Keratinocyte (primary cell): ENCODE data around the gene SLC5A5. TPM values are rescaled to one million over a fixed set of nuclear protein-coding genes. Genes with fewer than 3 reads are reported as not detected.

Experiments used
- DNase-seq: peaks from one replicate; pipeline ENCODE4 v3.0.0-alpha.2; 2011; ENCODE audit warnings: low read depth, missing footprints, low spot score
- FAIRE-seq: peaks from 2 replicates; lab custom pipeline; 2011; peaks lifted over from hg19 to GRCh38; lab: Jason Lieb, UNC
- H2AFZ ChIP-seq: 2 replicates; pipeline ENCODE4 v1.6.0; 2012; ENCODE audit warnings: low read length, control low read depth, inconsistent platforms; ENCODE audit not compliant: control insufficient read depth
- H3K27ac ChIP-seq: 2 replicates; pipeline ENCODE4 v1.5.1; 2011; ENCODE audit warnings: low read length; ENCODE audit not compliant: control insufficient read depth, insufficient read depth
- H3K27me3 ChIP-seq: 3 replicates; pipeline ENCODE4 v1.6.0; 2011; ENCODE audit warnings: low read length; ENCODE audit not compliant: control insufficient read depth, insufficient read depth; ENCODE audit errors: extremely low read depth
- H3K36me3 ChIP-seq, 2 experiments: 2 replicates in 1 of 2; 3 replicates in 1 of 2; pipeline ENCODE4 v1.5.1; 2011; ENCODE audit warnings: low read length in 2 of 2, mild to moderate bottlenecking in 1 of 2; ENCODE audit not compliant: control insufficient read depth in 2 of 2, insufficient read depth in 2 of 2; ENCODE audit errors: extremely low read depth in 1 of 2
- H3K4me1 ChIP-seq: 3 replicates; pipeline ENCODE4 v1.5.1; 2011; ENCODE audit warnings: low read length; ENCODE audit not compliant: control insufficient read depth, insufficient read depth; ENCODE audit errors: extremely low read depth
- H3K4me2 ChIP-seq: 3 replicates; pipeline ENCODE4 v1.6.0; 2011; ENCODE audit warnings: low read depth, low read length; ENCODE audit not compliant: control insufficient read depth, insufficient read depth; ENCODE audit errors: extremely low read depth
- H3K4me3 ChIP-seq, 3 experiments: fragments of 200-600 bp in 1 of 3; sonication (generic) in 1 of 3; 2 replicates in 2 of 3; 3 replicates in 1 of 3; pipeline ENCODE4 v1.5.1; 2011 to 2016; ENCODE audit warnings: low read length in 3 of 3, mild to moderate bottlenecking in 3 of 3, control low read depth in 2 of 3, inconsistent platforms in 1 of 3, low read depth in 1 of 3, mixed read lengths in 1 of 3, mixed run types in 1 of 3, moderate library complexity in 1 of 3; ENCODE audit not compliant: control insufficient read depth in 2 of 3, insufficient read depth in 2 of 3; ENCODE audit errors: extremely low read depth in 1 of 3
- H3K79me2 ChIP-seq: 2 replicates; pipeline ENCODE4 v1.6.0; 2012; ENCODE audit warnings: low read length; ENCODE audit not compliant: control insufficient read depth, insufficient read depth
- H3K9ac ChIP-seq: 3 replicates; pipeline ENCODE4 v1.6.0; 2011; ENCODE audit warnings: low read length; ENCODE audit not compliant: control insufficient read depth, insufficient read depth; ENCODE audit errors: extremely low read depth
- H3K9me1 ChIP-seq: 3 replicates; pipeline ENCODE4 v1.6.0; 2011; ENCODE audit warnings: low read length; ENCODE audit not compliant: control insufficient read depth, insufficient read depth; ENCODE audit errors: extremely low read depth
- H3K9me3 ChIP-seq: 2 replicates; pipeline ENCODE4 v1.5.1; 2012; ENCODE audit warnings: low read depth, low read length; ENCODE audit not compliant: control insufficient read depth
- H4K20me1 ChIP-seq: 3 replicates; pipeline ENCODE4 v1.6.0; 2011; ENCODE audit warnings: low read length; ENCODE audit not compliant: control insufficient read depth, insufficient read depth; ENCODE audit errors: extremely low read depth
- CTCF ChIP-seq, 3 experiments: IDR thresholded peaks in 1 of 3; conservative IDR thresholded peaks in 1 of 3; optimal IDR thresholded peaks in 1 of 3; 2 replicates in 2 of 3; 3 replicates in 1 of 3; pipeline versions ENCODE3 to v1.5.1; 2011; ENCODE audit warnings: low read length in 3 of 3, mild to moderate bottlenecking in 3 of 3, moderate library complexity in 2 of 3, control low read depth in 1 of 3, inconsistent platforms in 1 of 3; ENCODE audit not compliant: insufficient read depth in 2 of 3; ENCODE audit errors: extremely low read depth in 1 of 3
- EZH2 ChIP-seq: IDR thresholded peaks from one replicate; pipeline ENCODE4 v1.6.1; 2012; ENCODE audit warnings: inconsistent platforms, mild to moderate bottlenecking, low read length, moderate library complexity
- dilution Hi-C: fragments of 300-500 bp; cut with MboI; formaldehyde crosslinking; loops from one replicate; pipeline ENCODE4 v1.7.0; 2020; ENCODE audit warnings: low sequenced_read_pairs; ENCODE audit not compliant: extremely low pct_ligation_motif_present
- polyA plus RNA-seq, 5 experiments: library from polyadenylated mRNA; depleted of rRNA in 3 of 5; stranded (reverse) in 3 of 5; stranded (forward) in 1 of 5; unstranded in 1 of 5; fragments of >200 nt; gene quantifications; 1 replicate in 1 of 5; 2 replicates in 3 of 5; 3 replicates in 1 of 5; pipeline versions ENCODE4 v1.2.1 to v1.2.3, GENCODE V29; 2011 to 2012; ENCODE audit warnings: missing spikeins in 2 of 5, low read depth in 1 of 5, low replicate concordance in 1 of 5

The SLC5A5 gene
- polyA plus RNA-seq, 1 donor (not counting 4 experiments of a cell fraction or from before 2014, with no cell fraction given): not detected

DNA sequence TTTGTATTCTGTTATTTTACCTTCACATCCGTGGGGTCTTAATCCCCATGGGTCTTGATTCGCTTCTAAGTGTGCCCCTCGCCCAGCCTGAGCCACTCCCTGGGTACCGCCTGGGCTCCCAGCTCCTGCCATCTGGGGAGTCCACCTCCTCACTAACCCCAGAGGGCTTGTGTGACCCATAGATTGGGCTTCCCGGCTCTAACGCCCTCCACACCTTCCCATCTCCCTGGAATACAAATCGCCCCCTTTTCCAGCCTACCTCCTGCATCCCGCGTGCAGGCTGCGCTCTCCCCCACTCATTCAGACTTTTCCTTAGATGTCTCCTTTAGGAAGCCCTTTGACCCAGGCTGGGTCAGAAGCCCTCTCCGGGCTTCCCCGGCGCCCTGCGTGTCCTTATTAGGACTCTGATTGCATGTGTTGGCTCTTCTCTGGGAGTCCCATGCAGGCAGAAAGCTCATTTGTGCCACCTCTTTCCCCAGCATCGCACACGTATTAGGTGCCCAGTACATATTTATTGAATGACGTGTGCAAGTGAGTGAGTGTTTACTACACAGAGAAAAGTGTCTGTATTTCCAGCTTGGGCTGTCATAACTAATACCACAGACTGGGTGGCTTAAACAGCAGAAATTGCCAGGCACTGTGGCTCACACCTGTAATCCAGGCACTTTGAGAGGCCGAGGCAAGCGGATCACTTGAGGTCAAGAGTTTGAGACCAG lies 61.8 kb downstream of the SLC5A5 start:
- Histone ChIP-seq H3K4me2 (peak overlapping the region; percentile 97), H3K79me2 (peaks cover 19% of the 10 kb centered on the region), H3K9me3 (no peaks in the 10 kb centered on the region), H3K4me1 (peaks cover 12% of the 10 kb centered on the region), H3K27ac (peak overlapping the region; percentile 99), H3K27me3 (no peaks in the 10 kb centered on the region), H2AFZ (peak overlapping the region; percentile 71), H3K9ac (peak overlapping the region; percentile 96), H3K4me3 (peak overlapping the region; percentile 80 to 83 (median 82)), H3K9me1 (no peaks in the 10 kb centered on the region), H3K36me3 (peaks cover 0 to 4% of the 10 kb centered on the region in 2 experiments), H4K20me1 (peaks cover 3% of the 10 kb centered on the region)
- TF ChIP-seq EZH2 (no peak), CTCF (optimal IDR thresholded peaks at IDR 0.05 in 1 of 3, IDR thresholded peaks at IDR 0.05 in 1 of 3, conservative IDR thresholded peaks at IDR 0.05 in 1 of 3; ENCODE audit: extremely low read depth in 1 of 3, insufficient read depth in 2 of 3, low read length in 3 of 3) (no peak)
- DNase-seq (no peak), FAIRE-seq (peak; percentile 23)
- dilution Hi-C loops: no loop called here

DNA sequence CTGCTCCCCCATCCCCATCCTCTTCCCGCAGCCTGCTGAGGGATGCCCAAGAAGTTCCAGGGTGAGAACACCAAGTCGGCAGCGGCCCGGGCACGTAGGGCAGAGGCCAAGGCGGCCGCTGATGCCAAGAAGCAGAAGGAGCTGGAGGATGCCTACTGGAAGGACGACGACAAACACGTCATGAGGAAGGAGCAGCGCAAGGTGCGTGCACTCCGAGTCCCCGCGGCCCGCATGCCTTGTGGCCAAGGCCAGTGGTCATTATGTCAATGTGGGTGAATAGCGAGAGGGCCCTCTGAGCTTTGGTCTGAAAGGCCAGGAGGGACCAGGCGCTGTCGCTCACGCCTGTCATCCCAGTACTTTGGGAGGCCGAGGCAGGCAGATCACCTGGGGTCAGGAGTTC lies 64.6 kb downstream of the SLC5A5 start:
- Histone ChIP-seq H3K36me3 (peaks cover 2 to 7% of the 10 kb centered on the region in 2 experiments), H3K27ac (no peak overlapping the region), H3K4me3 (no peak overlapping the region), H3K9me1 (no peaks in the 10 kb centered on the region), H3K9me3 (no peaks in the 10 kb centered on the region), H3K27me3 (no peaks in the 10 kb centered on the region), H3K79me2 (peaks cover 19% of the 10 kb centered on the region), H3K9ac (no peak overlapping the region), H4K20me1 (peaks cover 3% of the 10 kb centered on the region), H3K4me1 (peaks cover 12% of the 10 kb centered on the region), H3K4me2 (no peak overlapping the region), H2AFZ (no peak overlapping the region)
- TF ChIP-seq EZH2: no peak
- no peak for DNase-seq
- dilution Hi-C loops: no loop called here
- FAIRE-seq: no peak
